GM23338 (cell line): Measurements from ENCODE around the gene CYSRT1. TPM values are rescaled to one million over a fixed set of nuclear protein-coding genes. Genes with fewer than 3 reads are reported as not detected.

Source experiments
- ATAC-seq: fragments of 200-7000 bp; cut with Tn5 transposase; 3 replicates; pipeline ENCODE4 v1.9.1; 2020
- DNase-seq: peaks from one replicate; pipeline ENCODE4 v3.0.0-alpha.2; 2015; ENCODE audit warnings: low spot score
- H2AFZ ChIP-seq: fragments of 200-600 bp; sonication (generic); 2 replicates; pipeline ENCODE4 v1.8.0; 2016; ENCODE audit warnings: antibody characterized with exemption, mild to moderate bottlenecking, moderate library complexity
- H3F3A ChIP-seq: fragments of 200-600 bp; sonication (generic); replicated peaks from 2 replicates; pipeline ENCODE4 v1.8.0; 2017; ENCODE audit warnings: antibody characterized with exemption, mixed run types, low read depth
- H3K27ac ChIP-seq: fragments of 200-600 bp; sonication (generic); 2 replicates; pipeline ENCODE4 v1.6.1; 2016; ENCODE audit warnings: low read depth
- H3K27me3 ChIP-seq: fragments of 200-600 bp; sonication (generic); 2 replicates; pipeline ENCODE4 v1.8.0; 2016; ENCODE audit warnings: mild to moderate bottlenecking, mixed run types, moderate library complexity; ENCODE audit not compliant: insufficient read depth
- H3K36me3 ChIP-seq: fragments of 200-600 bp; sonication (generic); 2 replicates; pipeline ENCODE4 v1.8.0; 2016; ENCODE audit warnings: mild to moderate bottlenecking; ENCODE audit not compliant: insufficient read depth
- H3K4me1 ChIP-seq: fragments of 200-600 bp; sonication (generic); 2 replicates; pipeline ENCODE4 v1.8.0; 2016; ENCODE audit warnings: mild to moderate bottlenecking, moderate library complexity; ENCODE audit not compliant: insufficient read depth
- H3K4me2 ChIP-seq: fragments of 200-600 bp; sonication (generic); 2 replicates; pipeline ENCODE4 v1.7.1; 2017; ENCODE audit warnings: mixed run types
- H3K4me3 ChIP-seq: fragments of 200-600 bp; sonication (generic); 2 replicates; pipeline ENCODE4 v1.6.1; 2016; ENCODE audit warnings: mixed run types
- H3K79me2 ChIP-seq: fragments of 200-600 bp; sonication (generic); replicated peaks from 2 replicates; pipeline ENCODE4 v1.8.0; 2017; ENCODE audit warnings: mild to moderate bottlenecking; ENCODE audit not compliant: insufficient read depth
- H3K9me2 ChIP-seq: fragments of 200-600 bp; sonication (generic); 2 replicates; pipeline ENCODE4 v1.8.0; 2017; ENCODE audit not compliant: insufficient read depth
- H4K20me1 ChIP-seq: fragments of 200-600 bp; sonication (generic); replicated peaks from 2 replicates; pipeline ENCODE4 v1.8.0; 2017; ENCODE audit warnings: mild to moderate bottlenecking; ENCODE audit not compliant: insufficient read depth
- H3K27ac Mint-ChIP-seq: 2 replicates; pipeline ENCODE4 v1.8.0; 2020; ENCODE audit warnings: inconsistent platforms, mild to moderate bottlenecking, moderate library complexity, mixed read lengths
- H3K27me3 Mint-ChIP-seq: 3 replicates; pipeline ENCODE4 v1.8.0; 2022; ENCODE audit warnings: low read depth, mild to moderate bottlenecking, moderate library complexity, mixed read lengths, inconsistent platforms; ENCODE audit not compliant: insufficient read depth, poor library complexity
- H3K36me3 Mint-ChIP-seq: 3 replicates; pipeline ENCODE4 v1.8.0; 2021; ENCODE audit warnings: low read depth, mild to moderate bottlenecking, inconsistent platforms, moderate library complexity, mixed read lengths
- H3K4me1 Mint-ChIP-seq: 3 replicates; pipeline ENCODE4 v1.8.0; 2020; ENCODE audit warnings: mild to moderate bottlenecking, inconsistent platforms, mixed read lengths
- H3K4me3 Mint-ChIP-seq: 3 replicates; pipeline ENCODE4 v1.8.0; 2021; ENCODE audit warnings: moderate library complexity, mild to moderate bottlenecking, inconsistent platforms, mixed read lengths
- H3K9me3 Mint-ChIP-seq: 3 replicates; pipeline ENCODE4 v1.8.0; 2020; ENCODE audit warnings: moderate library complexity, mild to moderate bottlenecking, inconsistent platforms, mixed read lengths
- CREB1 ChIP-seq: fragments of 250-450 bp; sonication (Bioruptor Pico); IDR thresholded peaks from 2 replicates; pipeline ENCODE4 v1.5.0; 2020; ENCODE audit warnings: low read depth, mild to moderate bottlenecking, moderate library complexity
- CTCF ChIP-seq, 2 experiments: fragments of 200-600 bp in 1 of 2; sonication (generic) in 1 of 2; conservative IDR thresholded peaks; 2 replicates each; pipeline versions ENCODE4 v1.5.1 to v1.6.1; 2016 to 2017; ENCODE audit warnings: antibody characterized with exemption in 2 of 2, low read depth in 2 of 2, mild to moderate bottlenecking in 2 of 2, moderate library complexity in 1 of 2
- EZH2 ChIP-seq: fragments of 200-600 bp; sonication (generic); IDR thresholded peaks from one replicate; pipeline ENCODE4 v1.8.0; 2017; ENCODE audit warnings: antibody characterized with exemption, mild to moderate bottlenecking, low read depth; ENCODE audit not compliant: unreplicated experiment
- EZH2phosphoT487 ChIP-seq: fragments of 200-600 bp; sonication (generic); IDR thresholded peaks from one replicate; pipeline ENCODE4 v1.8.1; 2018; ENCODE audit warnings: antibody characterized with exemption; ENCODE audit not compliant: unreplicated experiment
- NANOG ChIP-seq: IDR thresholded peaks from 2 replicates; pipeline ENCODE4 v1.6.1; 2016; ENCODE audit warnings: antibody characterized with exemption, borderline replicate concordance
- STAT1 ChIP-seq: IDR thresholded peaks from one replicate; pipeline ENCODE4 v1.6.1; 2016; ENCODE audit warnings: antibody characterized with exemption; ENCODE audit not compliant: unreplicated experiment
- ZNF331 ChIP-seq: fragments of 250-450 bp; sonication (Bioruptor Pico); IDR thresholded peaks from 2 replicates; pipeline ENCODE4 v1.5.0; 2020; ENCODE audit warnings: low read depth, mild to moderate bottlenecking, moderate library complexity
- polyA plus RNA-seq: library from polyadenylated mRNA; unstranded; fragments of >200 nt; fragmentation: Nextera tagmentation; extraction: Ambion mirVana; gene quantifications from 2 replicates; pipeline ENCODE4 v1.2.1, GENCODE V29; 2016
- total RNA-seq: library from RNA; depleted of rRNA; stranded (reverse); fragments of >200 nt; shearing (Covaris generic); gene quantifications from 2 replicates; pipeline ENCODE4 v1.2.3, GENCODE V29; 2014
- TF ChIP-seq, protein P1 (sequence below): fragments of 250-450 bp; sonication (Bioruptor Pico); IDR thresholded peaks from 2 replicates; pipeline ENCODE4 v1.5.0; 2020; ENCODE audit warnings: mild to moderate bottlenecking, moderate library complexity
- TF ChIP-seq, protein P2 (sequence below): IDR thresholded peaks from 2 replicates; pipeline ENCODE4 v1.6.1; 2016; ENCODE audit warnings: antibody characterized with exemption

The CYSRT1 gene
- total and polyA plus RNA-seq, 2 experiments from 2014 or later: 2.0 to 3.2 TPM

DNA sequence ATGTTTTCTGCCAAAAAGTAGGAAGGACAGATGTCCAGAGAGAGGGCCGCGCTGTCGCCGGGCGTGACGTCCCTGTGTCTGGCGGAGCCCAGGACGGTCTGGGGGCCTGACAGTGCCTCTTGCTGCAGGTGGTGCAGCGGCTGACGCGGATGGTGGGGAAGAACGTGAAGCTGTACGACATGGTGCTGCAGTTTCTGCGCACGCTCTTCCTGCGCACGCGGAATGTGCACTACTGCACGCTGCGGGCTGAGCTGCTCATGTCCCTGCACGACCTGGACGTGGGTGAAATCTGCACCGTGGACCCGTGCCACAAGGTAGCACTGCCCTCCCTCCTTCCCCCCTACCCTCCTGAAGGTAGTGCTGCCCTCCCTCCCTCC lies 37.9 kb downstream of the CYSRT1 start (continued):
- TF ChIP-seq, protein P1, sequence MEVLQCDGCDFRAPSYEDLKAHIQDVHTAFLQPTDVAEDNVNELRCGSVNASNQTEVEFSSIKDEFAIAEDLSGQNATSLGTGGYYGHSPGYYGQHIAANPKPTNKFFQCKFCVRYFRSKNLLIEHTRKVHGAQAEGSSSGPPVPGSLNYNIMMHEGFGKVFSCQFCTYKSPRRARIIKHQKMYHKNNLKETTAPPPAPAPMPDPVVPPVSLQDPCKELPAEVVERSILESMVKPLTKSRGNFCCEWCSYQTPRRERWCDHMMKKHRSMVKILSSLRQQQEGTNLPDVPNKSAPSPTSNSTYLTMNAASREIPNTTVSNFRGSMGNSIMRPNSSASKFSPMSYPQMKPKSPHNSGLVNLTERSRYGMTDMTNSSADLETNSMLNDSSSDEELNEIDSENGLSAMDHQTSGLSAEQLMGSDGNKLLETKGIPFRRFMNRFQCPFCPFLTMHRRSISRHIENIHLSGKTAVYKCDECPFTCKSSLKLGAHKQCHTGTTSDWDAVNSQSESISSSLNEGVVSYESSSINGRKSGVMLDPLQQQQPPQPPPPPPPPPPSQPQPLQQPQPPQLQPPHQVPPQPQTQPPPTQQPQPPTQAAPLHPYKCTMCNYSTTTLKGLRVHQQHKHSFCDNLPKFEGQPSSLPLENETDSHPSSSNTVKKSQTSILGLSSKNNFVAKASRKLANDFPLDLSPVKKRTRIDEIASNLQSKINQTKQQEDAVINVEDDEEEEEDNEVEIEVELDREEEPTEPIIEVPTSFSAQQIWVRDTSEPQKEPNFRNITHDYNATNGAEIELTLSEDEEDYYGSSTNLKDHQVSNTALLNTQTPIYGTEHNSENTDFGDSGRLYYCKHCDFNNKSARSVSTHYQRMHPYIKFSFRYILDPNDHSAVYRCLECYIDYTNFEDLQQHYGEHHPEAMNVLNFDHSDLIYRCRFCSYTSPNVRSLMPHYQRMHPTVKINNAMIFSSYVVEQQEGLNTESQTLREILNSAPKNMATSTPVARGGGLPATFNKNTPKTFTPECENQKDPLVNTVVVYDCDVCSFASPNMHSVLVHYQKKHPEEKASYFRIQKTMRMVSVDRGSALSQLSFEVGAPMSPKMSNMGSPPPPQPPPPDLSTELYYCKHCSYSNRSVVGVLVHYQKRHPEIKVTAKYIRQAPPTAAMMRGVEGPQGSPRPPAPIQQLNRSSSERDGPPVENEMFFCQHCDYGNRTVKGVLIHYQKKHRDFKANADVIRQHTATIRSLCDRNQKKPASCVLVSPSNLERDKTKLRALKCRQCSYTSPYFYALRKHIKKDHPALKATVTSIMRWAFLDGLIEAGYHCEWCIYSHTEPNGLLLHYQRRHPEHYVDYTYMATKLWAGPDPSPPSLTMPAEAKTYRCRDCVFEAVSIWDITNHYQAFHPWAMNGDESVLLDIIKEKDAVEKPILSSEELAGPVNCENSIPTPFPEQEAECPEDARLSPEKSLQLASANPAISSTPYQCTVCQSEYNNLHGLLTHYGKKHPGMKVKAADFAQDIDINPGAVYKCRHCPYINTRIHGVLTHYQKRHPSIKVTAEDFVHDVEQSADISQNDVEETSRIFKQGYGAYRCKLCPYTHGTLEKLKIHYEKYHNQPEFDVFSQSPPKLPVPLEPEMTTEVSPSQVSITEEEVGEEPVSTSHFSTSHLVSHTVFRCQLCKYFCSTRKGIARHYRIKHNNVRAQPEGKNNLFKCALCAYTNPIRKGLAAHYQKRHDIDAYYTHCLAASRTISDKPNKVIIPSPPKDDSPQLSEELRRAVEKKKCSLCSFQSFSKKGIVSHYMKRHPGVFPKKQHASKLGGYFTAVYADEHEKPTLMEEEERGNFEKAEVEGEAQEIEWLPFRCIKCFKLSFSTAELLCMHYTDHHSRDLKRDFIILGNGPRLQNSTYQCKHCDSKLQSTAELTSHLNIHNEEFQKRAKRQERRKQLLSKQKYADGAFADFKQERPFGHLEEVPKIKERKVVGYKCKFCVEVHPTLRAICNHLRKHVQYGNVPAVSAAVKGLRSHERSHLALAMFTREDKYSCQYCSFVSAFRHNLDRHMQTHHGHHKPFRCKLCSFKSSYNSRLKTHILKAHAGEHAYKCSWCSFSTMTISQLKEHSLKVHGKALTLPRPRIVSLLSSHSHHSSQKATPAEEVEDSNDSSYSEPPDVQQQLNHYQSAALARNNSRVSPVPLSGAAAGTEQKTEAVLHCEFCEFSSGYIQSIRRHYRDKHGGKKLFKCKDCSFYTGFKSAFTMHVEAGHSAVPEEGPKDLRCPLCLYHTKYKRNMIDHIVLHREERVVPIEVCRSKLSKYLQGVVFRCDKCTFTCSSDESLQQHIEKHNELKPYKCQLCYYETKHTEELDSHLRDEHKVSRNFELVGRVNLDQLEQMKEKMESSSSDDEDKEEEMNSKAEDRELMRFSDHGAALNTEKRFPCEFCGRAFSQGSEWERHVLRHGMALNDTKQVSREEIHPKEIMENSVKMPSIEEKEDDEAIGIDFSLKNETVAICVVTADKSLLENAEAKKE (CRISPR knock-in tag): no peak

DNA sequence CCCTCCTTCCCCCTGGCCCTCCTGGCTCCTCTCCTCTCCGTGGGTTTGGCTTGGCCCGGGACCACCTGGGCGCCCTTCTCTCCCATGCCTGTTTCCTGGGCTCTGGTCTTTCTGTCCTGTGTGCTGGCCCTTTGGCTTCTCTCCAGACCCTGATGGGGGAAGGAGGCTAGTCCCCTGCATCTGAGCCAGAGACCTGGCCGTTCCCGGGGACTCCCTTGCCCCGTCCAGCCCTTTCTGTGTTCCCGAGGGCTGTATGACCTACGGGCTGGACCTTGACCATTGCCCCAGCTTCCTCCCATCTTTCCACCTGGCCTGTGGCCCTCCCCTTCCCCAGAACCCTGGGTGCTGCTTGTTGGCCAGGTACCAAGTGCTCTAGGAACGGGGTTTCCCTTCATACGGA lies 38.5 kb downstream of the CYSRT1 start:
- Mint-ChIP-seq H3K4me1 (peaks cover 4% of the 10 kb centered on the region; the same call in 2 of the 3 replicates), H3K36me3 (peaks cover 32% of the 10 kb centered on the region)
- no peak for ATAC-seq
- TF ChIP-seq CREB1 (CRISPR knock-in tag): no peak
- TF ChIP-seq CTCF (conservative IDR thresholded peaks at IDR 0.05; ENCODE audit: low read depth in 2 of 2): no peak
- TF ChIP-seq NANOG: no peak
- no peak for TF ChIP-seq STAT1
- TF ChIP-seq, protein P2, sequence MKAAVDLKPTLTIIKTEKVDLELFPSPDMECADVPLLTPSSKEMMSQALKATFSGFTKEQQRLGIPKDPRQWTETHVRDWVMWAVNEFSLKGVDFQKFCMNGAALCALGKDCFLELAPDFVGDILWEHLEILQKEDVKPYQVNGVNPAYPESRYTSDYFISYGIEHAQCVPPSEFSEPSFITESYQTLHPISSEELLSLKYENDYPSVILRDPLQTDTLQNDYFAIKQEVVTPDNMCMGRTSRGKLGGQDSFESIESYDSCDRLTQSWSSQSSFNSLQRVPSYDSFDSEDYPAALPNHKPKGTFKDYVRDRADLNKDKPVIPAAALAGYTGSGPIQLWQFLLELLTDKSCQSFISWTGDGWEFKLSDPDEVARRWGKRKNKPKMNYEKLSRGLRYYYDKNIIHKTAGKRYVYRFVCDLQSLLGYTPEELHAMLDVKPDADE: no peak
- TF ChIP-seq EZH2: no peak
- TF ChIP-seq EZH2phosphoT487: no peak
- no peak for TF ChIP-seq ZNF331 (CRISPR knock-in tag)

More for the DNA sequence above, 38.5 kb downstream of the CYSRT1 start:
- DNase-seq: no peak
- Mint-ChIP-seq H3K4me3 (no peak overlapping the region), H3K9me3 (no peaks in the 10 kb centered on the region; the same call in 2 of the 3 replicates), H3K27me3 (peaks cover 13% of the 10 kb centered on the region), H3K27ac (no peak overlapping the region)
- Histone ChIP-seq H3K4me1 (no peaks in the 10 kb centered on the region), H3F3A (0 out of 2 replicates have a peak, but pooled peaks cover 11% of the 10 kb centered on the region), H3K27me3 (no peaks in the 10 kb centered on the region), H3K27ac (no peak overlapping the region), H3K4me2 (no peak overlapping the region), H3K9me2 (no peaks in the 10 kb centered on the region), H3K36me3 (peaks cover 13% of the 10 kb centered on the region), H2AFZ (no peak overlapping the region), H3K4me3 (no peak overlapping the region), H3K79me2 (no peaks in the 10 kb centered on the region), H4K20me1 (0 out of 2 replicates have a peak, but pooled peaks cover 4% of the 10 kb centered on the region)
